IPS-15b (cell line): ENCODE measurements around the gene PODXL2.

Source experiments
- H3K27me3 ChIP-seq: one replicate; pipeline ENCODE4 v1.6.1; 2013; ENCODE audit warnings: low read length; ENCODE audit not compliant: control insufficient read depth, insufficient read depth
- H3K36me3 ChIP-seq: one replicate; pipeline ENCODE4 v1.6.1; 2013; ENCODE audit warnings: low read length; ENCODE audit not compliant: control insufficient read depth, insufficient read depth
- H3K4me1 ChIP-seq: one replicate; pipeline ENCODE4 v1.6.1; 2013; ENCODE audit warnings: mild to moderate bottlenecking, low read length; ENCODE audit not compliant: control insufficient read depth, insufficient read depth
- H3K4me3 ChIP-seq: one replicate; pipeline ENCODE4 v1.5.1; 2013; ENCODE audit warnings: low read depth, low read length
- H3K9ac ChIP-seq: one replicate; pipeline ENCODE4 v1.6.1; 2013; ENCODE audit warnings: low read depth, mild to moderate bottlenecking, low read length
- H3K9me3 ChIP-seq: one replicate; pipeline ENCODE4 v1.6.1; 2013; ENCODE audit warnings: mild to moderate bottlenecking, low read length; ENCODE audit not compliant: control insufficient read depth, insufficient read depth

Gene PODXL2

DNA sequence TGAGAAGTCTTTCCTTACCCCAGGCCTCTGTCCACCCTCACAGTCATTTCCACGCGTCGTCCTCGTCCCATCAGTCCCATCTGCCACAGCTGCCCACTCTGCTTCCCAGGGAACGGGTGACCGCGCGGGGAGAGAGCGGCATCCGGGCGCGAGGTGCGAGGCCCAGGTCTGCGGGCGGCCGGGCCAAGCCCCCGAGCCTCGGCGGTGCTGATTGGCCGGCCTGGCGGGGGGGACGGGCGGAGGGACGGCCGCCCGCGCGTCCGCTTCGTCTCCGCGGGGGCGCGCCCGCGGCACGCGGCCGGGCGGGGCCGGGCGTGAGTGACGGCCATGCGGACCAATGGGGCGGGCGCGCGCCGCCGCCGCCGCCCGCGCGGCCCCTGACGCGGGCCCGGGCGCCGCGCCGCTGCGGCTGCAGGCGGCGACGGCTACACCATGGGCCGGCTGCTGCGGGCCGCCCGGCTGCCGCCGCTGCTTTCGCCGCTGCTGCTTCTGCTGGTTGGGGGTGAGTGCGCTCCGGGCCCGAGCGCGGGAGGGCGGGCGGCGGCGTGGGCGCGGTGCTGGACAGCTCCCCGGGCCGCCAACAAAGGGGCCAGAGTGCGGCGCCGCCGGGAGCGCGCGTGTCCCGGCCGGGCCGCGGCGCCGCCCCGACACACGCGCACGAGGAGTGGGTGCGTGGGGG lies at the start of gene PODXL2:
TSS of gene PODXL2 (plus strand) at position 398 of the 679 bp plus-strand sequence. CDS start at position 433, 35 bp downstream.
- peaks cover 35% of the 10 kb centered on the region for H3K27me3 ChIP-seq
- no peaks in the 10 kb centered on the region for H3K36me3 ChIP-seq
- no peaks in the 10 kb centered on the region for H3K9me3 ChIP-seq
- peak within 1 kb of the TSS; percentile 50 for H3K4me3 ChIP-seq
- no peaks in the 10 kb centered on the region for H3K4me1 ChIP-seq
- H3K9ac ChIP-seq = no peak within 1 kb of the TSS

DNA sequence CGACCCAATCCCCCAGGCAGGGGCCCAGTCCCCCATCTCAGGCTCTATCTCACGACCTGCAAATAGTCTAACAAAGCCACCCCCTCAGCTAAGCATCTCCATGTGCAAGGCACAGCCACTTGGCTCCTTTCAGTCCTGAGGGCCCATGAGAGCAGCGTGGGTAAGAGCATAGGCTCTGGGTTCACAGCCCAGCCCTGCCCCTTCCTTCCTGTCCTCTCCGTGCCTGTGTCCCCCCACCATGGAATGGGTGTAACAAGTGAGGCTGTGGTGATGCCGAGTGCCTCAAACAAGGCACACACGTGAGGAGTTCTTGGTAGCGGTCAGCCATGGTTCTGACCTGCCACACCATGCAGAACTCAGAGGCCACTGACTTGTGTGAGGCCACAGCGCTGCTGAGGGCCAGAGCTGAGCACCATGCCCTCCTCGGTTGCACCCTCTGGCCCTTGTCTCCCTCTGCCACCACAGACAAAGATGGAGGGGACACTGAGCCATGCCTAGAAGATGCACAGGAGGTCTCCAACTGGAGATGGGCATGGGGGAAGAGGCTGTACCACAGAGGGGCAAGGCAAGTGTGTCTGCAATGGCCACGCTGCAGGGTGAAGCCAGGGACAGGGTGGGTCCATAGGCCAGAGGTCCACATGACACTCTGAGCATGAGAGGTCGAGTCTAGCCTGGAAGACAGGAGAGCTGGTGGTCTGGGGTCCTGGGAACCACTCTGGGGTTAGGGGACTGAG lies 48.5 kb upstream of the PODXL2 start:
- no peaks in the 10 kb centered on the region for H3K9me3 ChIP-seq
- H3K27me3 ChIP-seq = no peaks in the 10 kb centered on the region
- no peak overlapping the region for H3K9ac ChIP-seq
- no peaks in the 10 kb centered on the region for H3K4me1 ChIP-seq
- H3K36me3 ChIP-seq = peaks cover 21% of the 10 kb centered on the region
- no peak overlapping the region for H3K4me3 ChIP-seq

DNA sequence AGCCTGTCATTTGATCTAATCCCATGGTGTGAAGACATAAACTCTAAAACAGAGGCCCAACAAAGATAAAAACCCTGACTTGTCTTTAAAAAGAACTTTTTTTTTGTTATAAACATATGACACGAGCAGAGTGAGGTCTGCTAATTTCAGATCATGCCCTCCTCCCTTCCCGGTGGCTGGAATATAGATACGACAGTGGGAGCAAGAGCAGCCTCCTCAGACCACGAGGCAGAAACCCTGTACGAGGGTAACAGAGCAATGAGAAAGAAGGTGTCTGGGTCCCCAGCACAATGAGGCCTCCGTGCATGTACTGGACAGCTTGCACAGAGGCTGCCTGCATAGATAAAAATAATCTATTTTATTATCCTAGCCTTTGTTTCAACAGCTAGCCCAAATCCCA lies 44.3 kb upstream of the PODXL2 start:
- Histone ChIP-seq H3K9ac (no peak overlapping the region), H3K4me1 (no peaks in the 10 kb centered on the region), H3K4me3 (no peak overlapping the region), H3K9me3 (no peaks in the 10 kb centered on the region), H3K36me3 (peaks cover 3% of the 10 kb centered on the region), H3K27me3 (no peaks in the 10 kb centered on the region)

DNA sequence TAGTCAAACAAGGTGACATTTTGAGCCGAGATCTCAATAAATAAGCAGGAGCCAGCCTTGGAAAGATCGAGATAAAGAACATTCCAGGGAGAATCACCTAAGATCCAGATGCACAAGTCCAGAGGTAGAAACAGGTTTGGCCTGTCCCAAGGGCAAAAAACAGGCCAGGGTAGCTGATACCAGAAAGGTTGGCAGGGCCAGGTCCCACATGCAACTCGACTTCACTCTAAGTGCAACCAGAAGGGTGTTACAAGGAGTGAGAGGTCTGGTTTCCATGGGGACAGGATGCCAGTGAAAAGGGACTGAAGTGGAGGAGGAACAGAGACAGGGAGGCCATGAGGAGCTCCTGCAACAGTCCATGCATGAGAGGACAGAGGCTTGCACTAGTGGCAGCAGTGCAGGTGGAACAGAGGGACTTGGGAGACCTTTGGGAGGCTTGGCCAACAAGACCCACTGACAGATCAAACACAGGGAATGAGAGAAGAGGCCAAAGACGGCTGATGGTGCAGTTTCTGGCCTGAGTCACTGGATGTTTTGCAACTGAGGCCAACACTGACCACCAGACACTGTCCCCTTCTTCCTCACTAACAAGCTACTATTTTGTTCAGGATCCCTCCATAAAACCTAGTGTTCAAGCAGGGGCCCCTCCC lies 43.7 kb upstream of the PODXL2 start:
- no peak overlapping the region for H3K4me3 ChIP-seq
- no peaks in the 10 kb centered on the region for H3K9me3 ChIP-seq
- H3K27me3 ChIP-seq = no peaks in the 10 kb centered on the region
- H3K36me3 ChIP-seq = peaks cover 3% of the 10 kb centered on the region
- H3K9ac ChIP-seq = no peak overlapping the region
- no peaks in the 10 kb centered on the region for H3K4me1 ChIP-seq

DNA sequence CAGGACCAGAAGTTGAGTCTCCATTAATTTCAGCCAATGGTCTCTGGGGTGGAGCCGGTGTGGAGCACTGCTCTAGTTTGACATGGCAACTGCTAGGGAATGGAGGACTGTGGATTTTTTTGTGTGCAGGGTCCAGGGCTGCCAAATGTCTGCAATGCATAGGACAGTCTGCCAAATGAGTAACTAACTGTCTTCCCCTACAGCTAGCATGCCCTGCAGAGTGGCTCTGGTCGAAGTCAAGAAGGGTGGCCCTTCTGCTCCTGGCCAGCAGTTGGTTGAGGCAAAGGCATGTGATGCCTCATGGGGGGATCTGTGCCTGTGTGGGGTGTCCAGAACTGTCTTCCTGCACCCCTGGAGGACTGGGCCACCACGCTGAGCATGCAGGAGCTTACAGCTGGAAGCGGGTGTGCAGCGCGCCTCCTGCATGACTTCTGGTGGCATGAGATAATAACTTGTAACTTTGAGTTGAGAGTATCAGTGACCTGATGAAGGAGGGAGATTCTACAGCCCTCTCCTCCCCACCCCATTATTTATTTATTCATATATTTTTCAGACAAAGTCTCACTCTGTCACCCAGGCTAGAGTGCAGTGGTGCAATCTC lies 43.1 kb upstream of the PODXL2 start:
- no peaks in the 10 kb centered on the region for H3K27me3 ChIP-seq

GRCh38 chr3:127587876-127588275 lies 41.1 kb upstream of the PODXL2 start:
- Histone ChIP-seq H3K4me1 (peaks cover 9% of the 10 kb centered on the region), H3K36me3 (no peaks in the 10 kb centered on the region), H3K4me3 (no peak overlapping the region), H3K9ac (no peak overlapping the region), H3K27me3 (no peaks in the 10 kb centered on the region), H3K9me3 (no peaks in the 10 kb centered on the region)

More for the DNA sequence above, 43.1 kb upstream of the PODXL2 start:
- Histone ChIP-seq H3K9ac (no peak overlapping the region), H3K36me3 (no peaks in the 10 kb centered on the region), H3K4me3 (no peak overlapping the region), H3K4me1 (no peaks in the 10 kb centered on the region), H3K9me3 (no peaks in the 10 kb centered on the region)

DNA sequence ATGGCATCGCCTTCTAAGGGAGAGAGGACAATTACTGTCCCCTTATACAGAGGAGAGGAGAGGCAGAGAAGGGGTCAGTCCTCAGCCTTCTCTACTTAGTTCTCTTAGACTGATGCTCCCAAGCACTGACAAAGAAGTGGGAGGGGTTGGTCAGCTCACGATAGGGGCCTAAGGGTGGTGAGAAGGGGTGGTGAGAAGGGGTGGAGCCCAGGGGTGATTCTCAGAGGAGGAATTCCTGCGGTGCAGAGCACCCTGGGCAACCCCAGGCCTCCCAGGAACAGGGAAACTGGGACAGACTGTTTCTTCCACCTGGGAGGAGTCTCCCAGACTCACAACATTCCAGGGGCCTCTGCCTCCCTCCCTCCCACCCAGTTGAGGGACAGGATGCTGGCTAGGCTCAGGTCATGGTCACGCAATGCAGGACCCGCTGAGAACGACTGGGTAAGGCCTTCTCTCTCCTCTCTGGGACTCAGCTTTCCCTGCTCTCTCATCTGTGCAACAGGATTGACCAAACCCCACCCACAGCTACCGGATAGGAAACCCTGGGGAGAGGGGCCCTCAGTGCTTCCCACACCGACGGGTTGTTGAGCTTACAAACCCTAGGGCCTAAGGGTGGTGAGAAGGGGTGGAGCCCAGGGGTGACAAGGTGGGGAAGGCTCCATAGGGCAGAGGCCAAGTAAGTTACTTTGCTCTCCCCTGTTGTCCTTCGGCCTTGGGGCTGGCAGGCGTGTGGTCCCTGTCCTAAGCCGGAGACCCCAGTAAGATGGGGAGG lies 40.0 kb upstream of the PODXL2 start:
- H3K4me1 ChIP-seq = peaks cover 9% of the 10 kb centered on the region
- H3K4me3 ChIP-seq = peak overlapping the region; percentile 79
- H3K9ac ChIP-seq = peak overlapping the region; percentile 83
- H3K9me3 ChIP-seq = no peaks in the 10 kb centered on the region
- no peaks in the 10 kb centered on the region for H3K27me3 ChIP-seq
- H3K36me3 ChIP-seq = peaks cover 4% of the 10 kb centered on the region

GRCh38 chr3:127589600-127590281 lies 39.2 kb upstream of the PODXL2 start:
- Histone ChIP-seq H3K9me3 (no peaks in the 10 kb centered on the region), H3K4me3 (peak overlapping the region; percentile 79), H3K9ac (peak overlapping the region; percentile 83), H3K4me1 (peaks cover 9% of the 10 kb centered on the region), H3K36me3 (peaks cover 4% of the 10 kb centered on the region), H3K27me3 (no peaks in the 10 kb centered on the region)

DNA sequence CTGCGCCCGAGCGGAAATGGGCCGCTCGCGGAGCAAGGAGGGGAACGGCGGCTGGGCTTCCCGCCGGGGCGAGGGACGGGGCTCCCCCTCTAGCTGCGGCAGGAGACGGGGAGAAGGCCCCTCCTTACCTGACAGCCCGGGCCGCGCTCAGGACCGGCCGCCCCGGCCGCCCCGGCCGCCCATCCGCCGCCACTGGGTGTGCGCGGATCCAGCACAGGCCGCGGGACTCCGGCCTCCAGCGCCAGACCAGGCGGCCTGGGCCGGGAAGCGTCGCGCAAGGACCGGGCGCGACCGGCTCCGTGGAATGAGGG lies 38.7 kb upstream of the PODXL2 start:
- peak overlapping the region; percentile 79 for H3K4me3 ChIP-seq
- peaks cover 9% of the 10 kb centered on the region for H3K4me1 ChIP-seq
- peaks cover 4% of the 10 kb centered on the region for H3K36me3 ChIP-seq
- no peaks in the 10 kb centered on the region for H3K9me3 ChIP-seq
- peak overlapping the region; percentile 83 for H3K9ac ChIP-seq
- no peaks in the 10 kb centered on the region for H3K27me3 ChIP-seq

- peaks cover 9% of the 10 kb centered on the region for H3K4me1 ChIP-seq
- H3K9ac ChIP-seq = peak within 1 kb of the TSS; percentile 96
- no peaks in the 10 kb centered on the region for H3K9me3 ChIP-seq
- peaks cover 4% of the 10 kb centered on the region for H3K36me3 ChIP-seq
- H3K27me3 ChIP-seq = no peaks in the 10 kb centered on the region
- H3K4me3 ChIP-seq = peak within 1 kb of the TSS; percentile 79
These were observed 38.2 kb upstream of the PODXL2 start, which contains the start of gene TPRA1 for GRCh38 chr3:127590593-127591465. Gene TPRA1 (minus strand): TSS chr3:127590733. CDS start chr3:127580146, 10,587 bp downstream.
